Subcutaneous abdominal adipose tissue (tissue), 5 donors: Measurements from ENCODE around the gene RPIA.
A peak's percentile ranks its signal among the peaks of the same experiment; 100 is the strongest.
"Not testable (repeated sequence)": the region's sequence is repeated elsewhere in the genome, so short reads cannot be mapped to it uniquely, and the experiment has no call there.

Experiments
- H3K27ac ChIP-seq: one replicate; pipeline ENCODE4 v1.7.0; 2013; ENCODE audit warnings: low read depth, mild to moderate bottlenecking, inconsistent platforms, low read length, moderate library complexity
- H3K27me3 ChIP-seq, 5 donors: one replicate each; pipeline ENCODE4 v1.7.0; 2013; ENCODE audit warnings: low read length in 5 of 5, inconsistent platforms in 1 of 5; ENCODE audit not compliant: control insufficient read depth in 5 of 5, insufficient read depth in 4 of 5
- H3K36me3 ChIP-seq, 5 donors: one replicate each; pipeline ENCODE4 v1.7.0; 2013; ENCODE audit warnings: low read length in 5 of 5; ENCODE audit not compliant: control insufficient read depth in 5 of 5, insufficient read depth in 5 of 5
- H3K4me1 ChIP-seq, 5 donors: one replicate each; pipeline ENCODE4 v1.7.0; 2013; ENCODE audit warnings: low read length in 5 of 5, mild to moderate bottlenecking in 3 of 5, moderate library complexity in 1 of 5; ENCODE audit not compliant: control insufficient read depth in 5 of 5, insufficient read depth in 5 of 5
- H3K4me3 ChIP-seq, 5 donors: one replicate each; pipeline ENCODE4 v1.7.0; 2013; ENCODE audit warnings: low read length in 5 of 5, low read depth in 1 of 5
- H3K9ac ChIP-seq, 5 donors: one replicate each; pipeline ENCODE4 v1.7.0; 2013; ENCODE audit warnings: low read length in 5 of 5, mild to moderate bottlenecking in 4 of 5, moderate library complexity in 3 of 5
- H3K9me3 ChIP-seq, 5 donors: one replicate each; pipeline ENCODE4 v1.7.0; 2013; ENCODE audit warnings: low read length in 5 of 5; ENCODE audit not compliant: control insufficient read depth in 5 of 5
- donor health status: healthy.
- donor health status: healthy.
- donor health status: healthy.
- donor health status: healthy.
- donor health status: healthy.

RPIA gene

GRCh38 chr2:88691339-88692183 lies at the start of gene RPIA:
Gene RPIA (plus strand): TSS chr2:88691673. CDS start chr2:88691699, 26 bp downstream.
- Histone ChIP-seq H3K27me3 (no peaks in the 10 kb centered on the region), H3K9ac (peak within 1 kb of the TSS; percentile 66 to 94 (median 81)), H3K4me3 (peak within 1 kb of the TSS; percentile 78 to 98 (median 92)), H3K27ac (peak within 1 kb of the TSS; percentile 82), H3K9me3 (no peaks in the 10 kb centered on the region), H3K4me1 (peaks cover 9 to 44% (median 39%) of the 10 kb centered on the region in 5 donors), H3K36me3 (no peaks in the 10 kb centered on the region)

DNA sequence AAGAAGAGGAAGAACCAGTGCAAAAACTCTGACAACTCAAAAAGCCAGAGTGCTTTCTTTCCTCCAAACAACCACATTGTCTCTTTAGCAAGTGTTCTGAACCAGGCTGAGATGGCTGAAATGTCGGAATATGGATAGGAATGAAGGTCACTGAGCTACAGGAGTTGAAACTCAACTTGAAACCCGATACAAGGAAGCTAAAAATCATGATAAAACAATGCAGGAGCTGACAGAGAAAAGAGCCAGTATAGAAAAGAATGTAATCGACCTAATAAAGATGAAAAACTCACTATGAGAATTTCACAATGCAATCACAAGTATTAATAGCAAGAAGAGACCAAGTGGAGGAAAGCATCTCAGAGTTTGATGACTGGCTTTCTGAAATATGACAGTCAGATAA lies 49.2 kb upstream of the RPIA start:
- H3K27ac ChIP-seq: no peak overlapping the region
- no peak overlapping the region for H3K9ac ChIP-seq
- peaks cover 0 to 3% (median 2%) of the 10 kb centered on the region in 5 donors for H3K27me3 ChIP-seq

GRCh38 chr2:88645291-88645882 lies 46.1 kb upstream of the RPIA start:
- H3K9ac ChIP-seq, H3K27me3 ChIP-seq, H3K27ac ChIP-seq, H3K9me3 ChIP-seq, H3K4me1 ChIP-seq, H3K4me3 ChIP-seq, H3K36me3 ChIP-seq: not testable (repeated sequence)

More for the DNA sequence above, 49.2 kb upstream of the RPIA start:
- Histone ChIP-seq H3K9me3 (peaks cover 0 to 2% (median 0%) of the 10 kb centered on the region in 5 donors), H3K36me3 (no peaks in the 10 kb centered on the region), H3K4me3 (no peak overlapping the region), H3K4me1 (no peaks in the 10 kb centered on the region)

DNA sequence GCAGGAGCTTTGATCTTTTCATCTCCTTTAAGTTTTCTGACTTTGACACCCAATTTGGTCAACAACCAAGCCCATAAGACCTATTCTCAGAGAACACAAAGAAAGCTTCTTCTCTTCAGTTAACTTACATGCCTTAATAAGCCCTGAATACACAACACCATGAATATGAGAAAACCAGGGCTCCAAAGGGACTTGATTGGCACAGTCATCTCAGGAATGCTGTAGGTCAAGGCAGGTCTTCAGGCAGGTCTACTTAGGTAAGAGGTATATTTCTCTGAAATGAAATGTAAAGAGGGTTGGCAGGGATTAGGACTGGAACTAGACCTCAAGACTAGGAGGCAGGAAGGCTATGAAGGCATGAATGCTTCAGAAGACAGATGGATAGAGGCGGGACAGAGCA lies 39.8 kb upstream of the RPIA start:
- Histone ChIP-seq H3K9ac (no peak overlapping the region), H3K4me3 (no peak overlapping the region), H3K27ac (no peak overlapping the region), H3K9me3 (peaks cover 0 to 3% (median 0%) of the 10 kb centered on the region in 5 donors), H3K27me3 (no peaks in the 10 kb centered on the region), H3K4me1 (no peaks in the 10 kb centered on the region), H3K36me3 (no peaks in the 10 kb centered on the region)

GRCh38 chr2:88654714-88655113 lies 36.8 kb upstream of the RPIA start:
- H3K9me3 ChIP-seq: peaks cover 0 to 3% (median 0%) of the 10 kb centered on the region in 5 donors
- no peak overlapping the region for H3K9ac ChIP-seq
- H3K4me1 ChIP-seq: peaks cover 0 to 15% (median 9%) of the 10 kb centered on the region in 5 donors
- H3K27me3 ChIP-seq: no peaks in the 10 kb centered on the region
- no peaks in the 10 kb centered on the region for H3K36me3 ChIP-seq
- no peak overlapping the region for H3K4me3 ChIP-seq
- H3K27ac ChIP-seq: no peak overlapping the region

GRCh38 chr2:88656690-88657089 lies 34.8 kb upstream of the RPIA start:
- Histone ChIP-seq H3K9ac (no peak overlapping the region), H3K36me3 (no peaks in the 10 kb centered on the region), H3K9me3 (peaks cover 0 to 3% (median 0%) of the 10 kb centered on the region in 5 donors), H3K27ac (peak overlapping the region; percentile 43), H3K4me1 (peaks cover 0 to 16% (median 9%) of the 10 kb centered on the region in 5 donors), H3K27me3 (no peaks in the 10 kb centered on the region), H3K4me3 (no peak overlapping the region)

GRCh38 chr2:88657131-88657530 lies 34.3 kb upstream of the RPIA start:
- Histone ChIP-seq H3K9me3 (peaks cover 0 to 3% (median 0%) of the 10 kb centered on the region in 5 donors), H3K4me3 (no peak overlapping the region), H3K36me3 (no peaks in the 10 kb centered on the region), H3K27ac (peak overlapping the region; percentile 43), H3K27me3 (no peaks in the 10 kb centered on the region), H3K9ac (no peak overlapping the region), H3K4me1 (peaks cover 0 to 16% (median 9%) of the 10 kb centered on the region in 5 donors)

GRCh38 chr2:88658326-88658725 lies 33.1 kb upstream of the RPIA start:
- H3K36me3 ChIP-seq: no peaks in the 10 kb centered on the region
- H3K27ac ChIP-seq: peak overlapping the region; percentile 45
- no peak overlapping the region for H3K4me3 ChIP-seq
- H3K9ac ChIP-seq: peak overlapping the region in 1 of 5 donors; percentile 40
- H3K27me3 ChIP-seq: no peaks in the 10 kb centered on the region
- peaks cover 0 to 16% (median 9%) of the 10 kb centered on the region in 5 donors for H3K4me1 ChIP-seq
- H3K9me3 ChIP-seq: peaks cover 0 to 3% (median 0%) of the 10 kb centered on the region in 5 donors

- H3K9ac ChIP-seq: peak overlapping the region in 1 of 5 donors; percentile 40
- peak overlapping the region in 3 of 5 donors; percentile 1 to 28 (median 8) for H3K4me3 ChIP-seq
Observed at GRCh38 chr2:88658881-88659537, 32.5 kb upstream of the RPIA start.

More at GRCh38 chr2:88658881-88659537, 32.5 kb upstream of the RPIA start:
- H3K4me1 ChIP-seq: peaks cover 0 to 16% (median 9%) of the 10 kb centered on the region in 5 donors
- peak overlapping the region; percentile 45 for H3K27ac ChIP-seq
- H3K27me3 ChIP-seq: no peaks in the 10 kb centered on the region
- H3K36me3 ChIP-seq: no peaks in the 10 kb centered on the region
- peaks cover 0 to 3% (median 0%) of the 10 kb centered on the region in 5 donors for H3K9me3 ChIP-seq
